GM21619 (cell line): Measurements from ENCODE around the gene PCSK7.

Experiments used
- ATAC-seq: cut with Tn5 transposase; IDR thresholded peaks from one replicate; pipeline ENCODE4 v1.9.1; 2021; ENCODE audit not compliant: unreplicated experiment

Gene PCSK7

DNA sequence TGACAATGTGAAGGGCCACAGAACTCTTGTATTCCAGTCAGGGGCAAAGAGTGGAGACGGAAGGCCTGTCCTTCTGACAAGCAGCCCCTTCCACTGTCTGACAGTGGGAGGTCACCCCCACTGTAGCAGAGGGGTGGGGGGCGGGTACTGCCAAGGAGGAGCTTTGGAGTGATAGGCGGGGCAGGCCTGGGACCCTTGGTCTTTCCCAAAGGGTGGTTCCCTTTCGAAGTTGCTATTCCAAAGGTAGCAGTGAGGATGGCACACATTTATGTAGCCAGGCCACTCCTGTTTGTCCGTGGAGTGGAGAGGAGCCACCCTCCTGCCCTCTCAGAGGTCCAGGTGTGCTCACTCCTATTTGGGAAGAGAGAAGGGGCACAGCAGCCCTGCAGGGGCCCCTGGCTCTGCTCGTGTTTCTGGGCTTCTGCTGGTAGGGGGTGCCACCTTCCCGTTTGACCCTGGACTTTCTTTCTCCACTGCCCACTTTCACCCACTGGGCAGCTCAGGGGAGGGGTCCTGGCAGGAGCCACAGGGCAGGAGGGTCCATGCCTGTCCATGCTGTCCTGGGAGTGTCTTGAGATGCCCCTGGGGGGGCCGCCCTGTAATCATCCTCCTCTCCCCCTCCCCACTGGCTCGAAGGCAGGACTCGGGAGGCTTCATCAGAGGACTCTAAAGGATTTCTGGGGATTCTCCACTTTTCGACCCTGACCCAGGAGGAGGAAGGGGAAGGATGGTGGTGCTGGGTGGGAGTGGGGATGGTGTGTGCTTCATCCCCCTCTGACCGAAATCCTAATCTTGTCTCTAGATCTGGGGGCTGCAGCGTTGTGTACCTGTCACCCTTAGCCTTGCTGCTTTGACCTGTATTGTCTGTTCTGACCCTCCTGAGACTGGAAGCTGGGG, 31.7 kb downstream of the PCSK7 start:
- ATAC-seq: no peak

DNA sequence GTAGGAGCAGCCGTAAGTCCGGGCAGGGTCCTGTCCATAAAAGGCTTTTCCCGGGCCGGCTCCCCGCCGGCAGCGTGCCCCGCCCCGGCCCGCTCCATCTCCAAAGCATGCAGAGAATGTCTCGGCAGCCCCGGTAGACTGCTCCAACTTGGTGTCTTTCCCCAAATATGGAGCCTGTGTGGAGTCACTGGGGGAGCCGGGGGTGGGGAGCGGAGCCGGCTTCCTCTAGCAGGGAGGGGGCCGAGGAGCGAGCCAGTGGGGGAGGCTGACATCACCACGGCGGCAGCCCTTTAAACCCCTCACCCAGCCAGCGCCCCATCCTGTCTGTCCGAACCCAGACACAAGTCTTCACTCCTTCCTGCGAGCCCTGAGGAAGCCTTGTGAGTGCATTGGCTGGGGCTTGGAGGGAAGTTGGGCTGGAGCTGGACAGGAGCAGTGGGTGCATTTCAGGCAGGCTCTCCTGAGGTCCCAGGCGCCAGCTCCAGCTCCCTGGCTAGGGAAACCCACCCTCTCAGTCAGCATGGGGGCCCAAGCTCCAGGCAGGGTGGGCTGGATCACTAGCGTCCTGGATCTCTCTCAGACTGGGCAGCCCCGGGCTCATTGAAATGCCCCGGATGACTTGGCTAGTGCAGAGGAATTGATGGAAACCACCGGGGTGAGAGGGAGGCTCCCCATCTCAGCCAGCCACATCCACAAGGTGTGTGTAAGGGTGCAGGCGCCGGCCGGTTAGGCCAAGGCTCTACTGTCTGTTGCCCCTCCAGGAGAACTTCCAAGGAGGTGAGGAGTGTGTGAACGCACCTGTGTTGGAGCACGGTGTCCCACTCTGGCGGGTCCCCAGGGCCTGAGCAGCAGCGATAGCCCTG, 32.6 kb downstream of the PCSK7 start, which contains the start of gene TAGLN:
TAGLN (plus strand) TSS at position 318 of the 863 bp plus-strand sequence. CDS start 3,644 bp downstream, outside the sequence.
- ATAC-seq: no peak

DNA sequence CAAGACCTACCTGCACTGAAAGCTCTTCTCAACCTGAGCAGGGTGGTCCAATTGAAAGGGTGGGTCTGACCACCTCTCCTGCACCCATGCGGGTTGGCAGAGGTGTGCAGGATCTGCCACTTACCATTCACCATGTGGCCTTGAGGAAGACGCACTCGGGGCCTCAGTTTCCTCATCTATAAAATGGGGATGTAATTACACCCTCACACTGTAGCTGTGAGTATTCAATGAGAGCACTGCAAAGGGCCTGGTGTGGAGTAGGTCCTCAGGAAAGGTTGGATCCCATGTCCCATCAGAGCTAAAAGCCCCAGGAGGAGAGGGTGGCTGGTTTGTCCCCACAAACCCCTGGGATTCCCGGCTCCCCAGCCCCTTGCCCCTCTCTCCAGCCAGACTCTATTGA, 33.3 kb downstream of the PCSK7 start:
- no peak for ATAC-seq

DNA sequence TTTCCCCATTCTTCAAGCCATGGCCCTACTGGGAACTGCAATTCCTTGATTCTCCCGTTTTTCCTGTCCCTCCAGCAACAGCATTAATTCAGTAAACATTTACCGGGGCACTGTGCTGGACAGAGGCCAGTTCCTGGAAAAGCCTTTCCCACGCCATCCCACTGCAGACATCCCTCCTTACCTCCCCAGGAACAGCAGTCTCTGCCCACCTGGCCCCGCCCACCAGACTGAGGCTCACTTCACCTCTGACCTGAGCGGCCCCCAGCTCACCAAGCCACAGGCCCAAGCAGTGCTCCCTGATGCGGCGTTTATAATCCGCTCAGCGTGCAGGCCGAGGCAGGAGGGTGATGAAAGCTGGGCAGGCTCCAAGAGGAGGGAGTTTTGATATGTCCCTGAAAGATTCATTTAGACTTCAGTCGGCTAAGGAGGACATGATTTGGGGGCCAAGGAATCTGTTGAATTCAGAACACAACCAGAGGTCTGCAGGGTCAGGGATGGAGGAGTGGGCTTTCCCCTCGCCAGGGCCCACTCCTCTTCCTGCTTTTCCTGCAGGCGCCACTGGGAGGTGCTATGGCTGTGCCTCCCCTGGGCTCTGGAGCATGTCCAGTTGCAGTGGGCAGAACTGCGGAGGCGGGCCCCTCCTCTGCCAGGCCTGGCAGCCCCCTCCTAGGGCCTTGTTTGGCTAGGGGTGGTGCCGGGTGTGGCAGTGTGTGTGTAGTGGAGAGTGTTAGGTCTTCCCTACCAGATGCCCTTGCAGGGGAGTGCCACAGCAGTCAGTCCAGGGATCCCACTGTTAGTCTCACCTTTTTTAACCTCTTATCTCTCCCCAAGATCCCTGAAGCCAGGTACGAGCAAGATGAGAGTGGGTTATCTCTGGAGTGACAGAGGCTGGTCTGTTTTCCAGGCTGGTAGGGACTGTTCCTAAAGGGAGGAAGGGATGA, 34.1 kb downstream of the PCSK7 start:
- ATAC-seq: no peak

GRCh38 chr11:117197006-117197405, 34.9 kb downstream of the PCSK7 start:
- no peak for ATAC-seq

DNA sequence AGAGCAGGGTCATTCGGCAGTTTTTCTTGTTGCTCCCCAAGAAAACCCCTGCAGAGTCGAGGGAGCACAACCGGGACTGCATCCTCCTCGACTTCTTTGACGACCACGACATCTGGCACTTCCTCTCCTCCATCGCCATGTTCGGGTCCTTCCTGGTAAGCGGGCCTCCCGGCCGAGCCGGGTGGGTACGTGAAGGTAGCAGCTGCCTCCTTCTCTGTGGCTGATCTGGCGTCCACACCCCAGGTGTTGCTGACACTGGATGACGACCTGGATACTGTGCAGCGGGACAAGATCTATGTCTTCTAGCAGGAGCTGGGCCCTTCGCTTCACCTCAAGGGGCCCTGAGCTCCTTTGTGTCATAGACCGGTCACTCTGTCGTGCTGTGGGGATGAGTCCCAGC, 36.1 kb downstream of the PCSK7 start:
- ATAC-seq: no peak

DNA sequence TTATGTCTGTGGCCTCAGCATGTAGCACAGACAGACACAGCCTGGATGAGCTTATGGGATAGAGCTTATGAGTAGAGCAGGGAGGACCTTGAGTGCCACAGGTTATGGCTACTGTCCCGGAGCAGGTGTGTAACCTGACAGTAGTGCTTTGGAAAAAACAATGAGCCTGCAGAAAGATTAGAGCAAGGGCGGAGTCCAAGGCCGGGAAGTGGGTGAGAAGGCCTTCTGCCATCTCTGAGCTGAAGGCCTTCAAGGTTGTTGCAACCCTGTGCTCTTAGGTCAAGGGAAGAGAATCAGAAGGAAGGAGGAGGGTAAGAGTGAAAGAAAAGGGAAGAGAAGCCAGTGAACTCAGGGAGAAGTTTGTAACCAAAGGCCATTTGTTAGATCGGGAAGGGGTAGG, 36.6 kb downstream of the PCSK7 start:
- no peak for ATAC-seq

DNA sequence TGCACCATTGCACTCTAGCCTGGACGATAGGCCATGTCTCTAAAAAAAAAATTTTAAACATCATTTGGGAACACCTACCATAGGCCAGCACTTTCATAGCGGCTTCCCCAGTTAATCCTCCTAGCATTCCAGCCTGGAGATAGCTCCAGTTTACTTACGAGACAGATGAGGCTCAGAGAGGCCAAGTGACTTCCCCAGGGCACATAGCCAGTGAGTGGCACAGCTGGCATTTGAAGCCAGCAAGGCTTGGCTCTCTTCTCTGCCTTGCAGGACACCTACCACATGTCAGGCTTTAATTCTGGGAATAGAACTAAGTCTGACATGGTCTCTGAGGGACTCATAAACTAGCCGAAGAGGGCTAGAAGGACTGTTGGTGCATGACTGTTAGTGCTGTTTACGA, 37.6 kb downstream of the PCSK7 start:
- no peak for ATAC-seq

- no peak for ATAC-seq
Measured at GRCh38 chr11:117193130-117194020, 38.5 kb downstream of the PCSK7 start.

DNA sequence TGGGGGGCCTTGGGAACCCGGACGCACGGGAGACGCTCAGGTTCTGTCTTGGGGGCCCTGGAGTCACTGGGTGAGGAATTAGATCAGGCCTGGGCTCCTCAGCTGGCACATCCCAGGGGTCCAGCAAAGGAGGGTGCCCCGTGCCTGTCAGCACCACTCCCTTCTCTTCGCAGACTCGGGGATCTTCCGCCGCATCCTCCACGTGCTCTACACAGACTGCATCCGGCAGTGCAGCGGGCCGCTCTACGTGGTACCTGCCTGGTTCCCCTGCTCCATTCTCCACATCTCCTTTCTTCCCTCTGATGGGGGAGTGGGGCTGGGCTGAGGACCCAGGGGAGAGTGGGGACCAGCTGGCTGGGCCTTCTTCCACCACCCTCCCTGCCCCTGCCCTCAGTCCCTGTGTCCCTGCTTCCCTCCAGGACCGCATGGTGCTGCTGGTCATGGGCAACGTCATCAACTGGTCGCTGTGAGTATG, 39.4 kb downstream of the PCSK7 start:
- ATAC-seq: no peak

- ATAC-seq: no peak
Measured at GRCh38 chr11:117191680-117192400, 40.0 kb downstream of the PCSK7 start.

- no peak for ATAC-seq
Measured at GRCh38 chr11:117189941-117190544, 41.8 kb downstream of the PCSK7 start.

- peak; percentile 74 for ATAC-seq
Measured at GRCh38 chr11:117189191-117189940, 42.5 kb downstream of the PCSK7 start.

DNA sequence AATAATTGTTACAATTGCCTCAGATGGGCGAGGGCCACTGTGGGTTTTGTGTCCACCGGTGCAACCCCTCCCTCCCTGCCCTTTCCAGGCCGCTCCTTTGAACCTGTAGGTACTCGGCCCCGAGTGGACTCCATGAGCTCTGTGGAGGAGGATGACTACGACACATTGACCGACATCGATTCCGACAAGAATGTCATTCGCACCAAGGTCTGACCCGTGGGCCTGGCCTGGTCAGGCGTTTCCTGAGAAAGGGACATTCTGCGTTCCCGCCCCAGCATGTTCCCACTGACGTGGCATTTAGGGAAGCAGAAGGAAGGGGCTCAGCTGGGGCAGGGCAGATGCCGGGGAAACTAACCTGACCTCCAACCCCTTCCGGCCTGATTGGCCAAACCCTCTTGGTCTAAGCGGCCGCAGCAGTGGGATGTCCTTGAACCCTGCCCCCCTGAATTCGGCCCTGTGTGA, 43.2 kb downstream of the PCSK7 start:
- no peak for ATAC-seq

GRCh38 chr11:117187799-117188481, 43.9 kb downstream of the PCSK7 start:
- no peak for ATAC-seq

GRCh38 chr11:117187428-117187798, 44.5 kb downstream of the PCSK7 start:
- ATAC-seq: no peak

- no peak for ATAC-seq
Measured at GRCh38 chr11:117187007-117187406, 44.9 kb downstream of the PCSK7 start.
